ENCODE results near the gene KLHL29.

Gene KLHL29

DNA sequence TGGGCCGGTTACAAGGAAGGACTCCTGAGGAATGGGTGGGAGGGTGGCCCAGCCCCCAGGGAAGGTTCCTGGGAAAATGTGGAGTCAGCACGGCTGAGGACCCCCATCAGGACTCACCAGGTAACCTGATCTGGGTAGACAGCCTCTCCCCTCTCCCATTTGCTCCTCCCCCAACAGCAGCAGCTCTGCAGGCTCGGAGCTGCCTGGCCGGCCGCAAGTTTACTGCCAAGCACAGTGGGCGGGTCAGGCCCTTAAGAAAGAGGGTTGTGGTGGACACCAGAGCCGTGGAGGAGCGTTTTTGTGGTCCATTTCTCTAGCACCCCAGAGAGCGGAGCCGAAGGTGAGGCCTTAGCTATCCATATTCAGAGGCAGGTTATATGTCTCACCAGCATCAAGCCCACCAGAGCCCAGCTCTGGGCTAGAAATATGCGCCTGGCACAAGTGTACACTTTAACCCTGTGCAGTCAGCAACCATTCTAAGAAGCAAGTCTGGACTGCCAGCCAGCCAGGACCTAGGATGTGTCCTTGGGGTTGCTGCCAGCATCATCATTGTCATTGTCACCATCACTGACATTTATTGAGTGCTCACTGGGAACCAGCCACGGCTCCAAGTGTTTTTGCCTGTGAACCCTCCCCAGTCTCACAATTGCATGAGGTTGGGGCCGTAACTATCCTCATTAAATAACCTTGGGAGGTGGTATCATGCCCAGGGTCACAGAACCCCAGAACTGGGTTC, 190.1 kb downstream of the KLHL29 start:
- TF ChIP-seq, protein P1, sequence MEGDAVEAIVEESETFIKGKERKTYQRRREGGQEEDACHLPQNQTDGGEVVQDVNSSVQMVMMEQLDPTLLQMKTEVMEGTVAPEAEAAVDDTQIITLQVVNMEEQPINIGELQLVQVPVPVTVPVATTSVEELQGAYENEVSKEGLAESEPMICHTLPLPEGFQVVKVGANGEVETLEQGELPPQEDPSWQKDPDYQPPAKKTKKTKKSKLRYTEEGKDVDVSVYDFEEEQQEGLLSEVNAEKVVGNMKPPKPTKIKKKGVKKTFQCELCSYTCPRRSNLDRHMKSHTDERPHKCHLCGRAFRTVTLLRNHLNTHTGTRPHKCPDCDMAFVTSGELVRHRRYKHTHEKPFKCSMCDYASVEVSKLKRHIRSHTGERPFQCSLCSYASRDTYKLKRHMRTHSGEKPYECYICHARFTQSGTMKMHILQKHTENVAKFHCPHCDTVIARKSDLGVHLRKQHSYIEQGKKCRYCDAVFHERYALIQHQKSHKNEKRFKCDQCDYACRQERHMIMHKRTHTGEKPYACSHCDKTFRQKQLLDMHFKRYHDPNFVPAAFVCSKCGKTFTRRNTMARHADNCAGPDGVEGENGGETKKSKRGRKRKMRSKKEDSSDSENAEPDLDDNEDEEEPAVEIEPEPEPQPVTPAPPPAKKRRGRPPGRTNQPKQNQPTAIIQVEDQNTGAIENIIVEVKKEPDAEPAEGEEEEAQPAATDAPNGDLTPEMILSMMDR (conservative IDR thresholded peaks at IDR 0.05; ENCODE audit: low read length), result no peak
- no peak for TF ChIP-seq EZH2phosphoT487 (IDR thresholded peaks at IDR 0.05; ENCODE audit: borderline replicate concordance)
- H3K27me3 ChIP-seq (ENCODE audit: insufficient read depth, low read length, poor library complexity, severe bottlenecking), result no peaks in the 10 kb centered on the region
- H3F3A ChIP-seq (ENCODE audit: low read depth), result no peaks in the 10 kb centered on the region
- no peak overlapping the region for H3K9ac ChIP-seq (ENCODE audit: low read depth, low read length, poor library complexity, severe bottlenecking)
- no peaks in the 10 kb centered on the region for H3K79me2 ChIP-seq (ENCODE audit: insufficient read depth, low read length)
- no peak overlapping the region for H3K4me2 ChIP-seq (ENCODE audit: low read depth, low read length, poor library complexity, severe bottlenecking)
- no peaks in the 10 kb centered on the region for H3K9me3 ChIP-seq (ENCODE audit: insufficient read depth, low read depth, low read length)
- H3K36me3 ChIP-seq (ENCODE audit: insufficient read depth, low read length), result no peaks in the 10 kb centered on the region
- no peaks in the 10 kb centered on the region for H3K4me1 ChIP-seq (ENCODE audit: insufficient read depth, low read length, poor library complexity, severe bottlenecking)
- no peaks in the 10 kb centered on the region for H3K9me2 ChIP-seq (replicated peaks; ENCODE audit: low read depth, low read length)
- H4K20me1 ChIP-seq (ENCODE audit: insufficient read depth, low read length, poor library complexity, severe bottlenecking), result no peaks in the 10 kb centered on the region
- no peak overlapping the region for H2AFZ ChIP-seq (ENCODE audit: low read length)
- no peak overlapping the region for H3K4me3 ChIP-seq (ENCODE audit: low read length, poor library complexity, severe bottlenecking)

DNA sequence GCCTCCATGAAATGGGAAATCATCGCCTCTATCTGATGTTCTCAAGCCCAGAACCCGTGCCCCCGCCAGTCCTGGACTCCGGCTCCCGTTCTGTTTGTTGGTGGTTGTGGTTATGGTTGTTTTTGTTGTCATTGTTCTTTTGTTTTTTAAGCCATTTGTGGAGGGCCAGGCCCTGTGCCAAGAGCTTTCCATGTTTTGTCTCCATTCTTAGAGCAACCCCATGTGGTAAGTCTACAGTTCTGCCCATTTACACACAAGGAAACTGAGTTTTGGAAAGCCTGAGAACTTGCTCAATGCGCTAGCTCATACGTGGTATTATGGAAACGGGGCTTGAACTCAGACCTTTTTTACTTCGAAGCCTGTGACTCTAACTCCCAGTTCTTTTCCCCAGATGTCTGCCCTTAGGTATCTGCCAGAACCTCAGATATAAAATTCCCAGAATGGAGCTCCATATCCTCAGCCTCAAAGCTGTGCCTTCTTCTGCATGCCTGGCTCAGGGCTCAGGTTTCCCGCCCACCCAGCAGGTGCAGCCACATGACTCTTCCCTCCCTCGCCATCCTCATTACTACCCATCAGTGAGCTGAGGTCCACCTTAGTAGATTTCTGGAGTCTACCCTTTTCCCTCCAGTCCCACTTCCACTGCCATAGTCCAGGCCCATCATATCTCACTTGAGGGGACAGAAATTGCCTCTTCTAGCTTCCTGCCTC, 194.1 kb downstream of the KLHL29 start:
- no peaks in the 10 kb centered on the region for H3K27me3 ChIP-seq (ENCODE audit: insufficient read depth, low read length, poor library complexity, severe bottlenecking)
- no peaks in the 10 kb centered on the region for H3F3A ChIP-seq (ENCODE audit: low read depth)
- TF ChIP-seq EZH2phosphoT487 (IDR thresholded peaks at IDR 0.05; ENCODE audit: borderline replicate concordance), result no peak
- H3K4me1 ChIP-seq (ENCODE audit: insufficient read depth, low read length, poor library complexity, severe bottlenecking), result no peaks in the 10 kb centered on the region
- H2AFZ ChIP-seq (ENCODE audit: low read length), result no peak overlapping the region
- H3K79me2 ChIP-seq (ENCODE audit: insufficient read depth, low read length), result no peaks in the 10 kb centered on the region
- no peaks in the 10 kb centered on the region for H3K9me3 ChIP-seq (ENCODE audit: insufficient read depth, low read depth, low read length)
- H3K9ac ChIP-seq (ENCODE audit: low read depth, low read length, poor library complexity, severe bottlenecking), result no peak overlapping the region
- no peaks in the 10 kb centered on the region for H3K36me3 ChIP-seq (ENCODE audit: insufficient read depth, low read length)
- no peaks in the 10 kb centered on the region for H3K9me2 ChIP-seq (replicated peaks; ENCODE audit: low read depth, low read length)
- no peak overlapping the region for H3K4me2 ChIP-seq (ENCODE audit: low read depth, low read length, poor library complexity, severe bottlenecking)
- no peaks in the 10 kb centered on the region for H4K20me1 ChIP-seq (ENCODE audit: insufficient read depth, low read length, poor library complexity, severe bottlenecking)
- H3K4me3 ChIP-seq (ENCODE audit: low read length, poor library complexity, severe bottlenecking), result no peak overlapping the region

DNA sequence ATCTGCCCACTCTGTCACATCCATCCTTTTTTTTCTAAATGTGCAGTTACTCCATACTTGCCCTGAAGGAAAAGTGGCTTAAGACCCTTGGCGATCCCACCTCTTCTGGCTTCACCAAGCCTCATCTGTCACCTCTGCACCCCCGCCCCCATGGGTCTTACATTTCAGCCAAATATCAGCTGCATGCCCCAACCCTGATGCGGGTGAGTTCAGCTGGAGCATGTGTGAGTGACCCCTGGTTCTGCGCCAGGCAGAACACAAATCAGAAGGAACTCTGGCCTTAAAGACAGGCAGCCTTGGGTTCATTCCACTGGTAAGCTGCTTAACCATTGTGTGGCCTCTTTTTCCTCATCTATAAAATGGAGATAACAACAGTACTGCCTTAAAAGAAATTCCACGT, 194.7 kb downstream of the KLHL29 start:
- Histone ChIP-seq H3K9me3 (ENCODE audit: insufficient read depth, low read depth, low read length) (no peaks in the 10 kb centered on the region), H3F3A (ENCODE audit: low read depth) (no peaks in the 10 kb centered on the region), H3K79me2 (ENCODE audit: insufficient read depth, low read length) (no peaks in the 10 kb centered on the region), H3K27me3 (ENCODE audit: insufficient read depth, low read length, poor library complexity, severe bottlenecking) (no peaks in the 10 kb centered on the region), H3K4me1 (ENCODE audit: insufficient read depth, low read length, poor library complexity, severe bottlenecking) (no peaks in the 10 kb centered on the region), H4K20me1 (ENCODE audit: insufficient read depth, low read length, poor library complexity, severe bottlenecking) (no peaks in the 10 kb centered on the region), H3K9ac (ENCODE audit: low read depth, low read length, poor library complexity, severe bottlenecking) (no peak overlapping the region), H3K9me2 (replicated peaks; ENCODE audit: low read depth, low read length) (no peaks in the 10 kb centered on the region), H3K36me3 (ENCODE audit: insufficient read depth, low read length) (no peaks in the 10 kb centered on the region), H3K4me2 (ENCODE audit: low read depth, low read length, poor library complexity, severe bottlenecking) (no peak overlapping the region), H2AFZ (ENCODE audit: low read length) (no peak overlapping the region), H3K4me3 (ENCODE audit: low read length, poor library complexity, severe bottlenecking) (no peak overlapping the region)
- TF ChIP-seq EZH2phosphoT487 (IDR thresholded peaks at IDR 0.05; ENCODE audit: borderline replicate concordance), result no peak
- TF ChIP-seq, protein P1 (conservative IDR thresholded peaks at IDR 0.05; ENCODE audit: low read length), result no peak

All from Loucy (cell line).